Cardiac ventricle fibroblast (primary cell): ENCODE data around the gene AURKAIP1. TPM values are rescaled to one million over a fixed set of nuclear protein-coding genes. Genes with fewer than 3 reads are reported as not detected.

Experiments
- total RNA-seq: library from RNA; depleted of rRNA; stranded (reverse); fragments of >200 nt; gene quantifications from 2 replicates; pipeline ENCODE4 v1.2.3, GENCODE V29; 2015

Gene AURKAIP1
- 105 and 109 TPM in 2 replicates for total RNA-seq

GRCh38 chr1:1374929-1375662 lies at the start of gene AURKAIP1:
Gene AURKAIP1 (minus strand): TSS chr1:1375207. CDS start chr1:1374756, 451 bp downstream.

DNA sequence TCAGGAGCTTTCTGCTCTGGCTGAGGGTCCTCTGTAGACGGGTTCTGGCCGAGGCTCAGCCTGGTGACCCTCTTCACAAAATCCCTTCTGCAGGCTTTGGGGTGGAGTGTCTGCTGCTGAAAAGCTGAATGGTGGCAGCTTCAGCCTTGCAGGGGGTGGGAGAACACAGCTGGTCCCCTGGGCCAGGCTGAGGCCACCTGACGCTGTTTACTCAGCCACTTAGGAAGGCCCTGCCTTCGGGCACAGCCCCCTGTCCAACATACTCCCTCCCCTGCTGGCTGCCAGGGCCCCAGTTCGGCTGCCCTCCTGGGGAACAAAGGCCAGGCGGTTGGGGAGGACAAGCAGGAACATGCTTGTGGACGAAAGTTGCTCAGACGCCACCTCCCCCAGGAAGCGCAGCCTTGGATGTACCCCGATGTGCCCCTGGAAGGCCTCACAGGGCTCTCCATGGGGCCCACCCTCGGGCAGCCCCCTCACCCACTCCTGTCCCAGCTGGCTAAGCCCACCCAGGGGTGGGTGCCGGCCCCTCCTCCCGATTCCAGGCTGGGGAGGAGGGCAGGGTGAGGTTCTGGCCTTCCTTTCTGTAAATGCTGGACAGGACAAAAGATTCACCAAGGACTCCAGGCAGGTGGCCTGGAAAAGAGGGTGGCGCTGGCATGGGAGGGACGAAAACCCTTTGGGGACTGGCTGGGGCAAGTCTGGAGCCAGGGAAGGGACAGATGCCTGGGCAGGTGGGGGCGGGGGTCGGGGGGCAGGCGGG lies 46.3 kb upstream of the AURKAIP1 start, which contains the start of gene ANKRD65:
Gene ANKRD65, minus strand, starts transcription at position 130 of the 760 bp plus-strand sequence. CDS start 271 bp downstream, outside the sequence.

DNA sequence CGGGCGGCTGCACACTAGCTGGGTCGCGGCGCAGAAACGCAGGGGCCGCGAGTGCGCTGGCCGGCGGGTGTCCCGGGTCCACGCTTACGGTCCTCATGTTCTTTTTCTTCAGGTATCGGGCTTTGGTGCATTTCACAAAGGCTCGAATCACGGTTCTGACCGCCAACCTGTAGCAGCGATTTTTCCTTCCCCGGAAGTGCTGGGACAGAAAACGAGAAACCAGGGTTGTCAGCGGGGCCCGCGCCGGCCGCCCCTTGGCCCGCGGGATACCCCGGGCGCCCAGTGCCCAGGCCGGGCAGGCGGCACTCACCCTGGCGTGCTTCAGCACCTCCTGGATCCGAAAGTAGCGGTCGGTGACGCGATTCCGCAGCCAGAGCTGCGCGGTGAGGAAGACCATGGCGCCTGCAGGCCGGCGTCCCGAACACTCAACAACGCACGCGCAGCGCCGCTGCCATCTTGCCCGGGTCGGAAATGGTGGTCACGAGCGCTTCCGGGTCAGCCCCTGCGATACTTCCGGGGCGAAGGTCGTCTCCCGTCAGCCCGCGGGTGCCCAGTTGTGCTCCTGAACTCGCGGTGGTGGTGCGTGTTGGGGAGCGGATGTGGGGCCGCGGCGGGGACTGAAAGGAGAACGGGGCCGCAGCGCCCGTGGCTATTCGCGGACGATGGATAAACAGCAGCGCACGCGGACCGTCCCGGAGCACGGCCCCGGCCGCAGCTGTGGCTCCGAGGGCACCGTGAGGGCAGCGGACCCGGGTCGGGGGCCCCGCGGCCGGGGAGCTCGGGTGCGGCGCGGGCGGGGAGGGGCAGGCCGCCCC lies 32.0 kb upstream of the AURKAIP1 start, which contains the start of gene MRPL20:
Gene MRPL20, minus strand, starts transcription at position 473 of the 815 bp plus-strand sequence. Its CDS starts 76 bp downstream, at position 397.

DNA sequence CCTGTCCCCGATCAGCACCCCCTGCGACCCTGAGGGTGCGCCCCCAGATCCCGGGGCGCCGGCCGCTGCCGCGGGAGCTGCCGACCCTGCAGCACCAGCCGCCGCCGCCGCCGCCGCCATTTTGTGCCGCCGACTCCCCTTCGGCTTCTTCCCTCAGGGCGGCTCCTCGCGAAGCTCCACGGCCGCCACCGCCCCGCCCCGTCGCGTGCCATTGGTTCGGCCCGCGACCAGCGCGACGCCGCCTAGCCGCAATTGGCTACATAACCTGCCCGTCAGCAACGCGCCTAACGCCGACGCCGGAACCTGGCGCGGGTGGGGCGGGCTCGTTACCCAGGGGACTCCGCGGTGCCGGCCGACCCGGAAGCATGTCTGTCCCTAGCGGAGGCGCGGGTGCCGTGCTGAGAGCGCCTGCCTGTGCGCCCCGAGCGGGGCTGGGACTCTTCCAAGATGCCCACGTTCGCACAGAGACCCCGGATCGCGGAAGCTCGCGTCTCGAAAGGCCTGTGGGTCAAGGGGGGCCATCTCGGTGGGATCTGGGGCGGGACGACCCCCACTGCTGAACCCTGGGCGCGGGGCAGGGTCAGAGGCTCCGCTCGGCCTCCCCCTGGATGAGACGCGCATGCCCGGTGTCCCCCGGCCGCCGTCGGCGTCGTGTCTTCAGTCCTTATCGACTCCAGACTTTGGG lies 24.3 kb upstream of the AURKAIP1 start, which contains the start of gene CCNL2:
Gene CCNL2, minus strand, starts transcription at position 149 of the 685 bp plus-strand sequence. Its CDS starts 29 bp downstream, at position 120.

DNA sequence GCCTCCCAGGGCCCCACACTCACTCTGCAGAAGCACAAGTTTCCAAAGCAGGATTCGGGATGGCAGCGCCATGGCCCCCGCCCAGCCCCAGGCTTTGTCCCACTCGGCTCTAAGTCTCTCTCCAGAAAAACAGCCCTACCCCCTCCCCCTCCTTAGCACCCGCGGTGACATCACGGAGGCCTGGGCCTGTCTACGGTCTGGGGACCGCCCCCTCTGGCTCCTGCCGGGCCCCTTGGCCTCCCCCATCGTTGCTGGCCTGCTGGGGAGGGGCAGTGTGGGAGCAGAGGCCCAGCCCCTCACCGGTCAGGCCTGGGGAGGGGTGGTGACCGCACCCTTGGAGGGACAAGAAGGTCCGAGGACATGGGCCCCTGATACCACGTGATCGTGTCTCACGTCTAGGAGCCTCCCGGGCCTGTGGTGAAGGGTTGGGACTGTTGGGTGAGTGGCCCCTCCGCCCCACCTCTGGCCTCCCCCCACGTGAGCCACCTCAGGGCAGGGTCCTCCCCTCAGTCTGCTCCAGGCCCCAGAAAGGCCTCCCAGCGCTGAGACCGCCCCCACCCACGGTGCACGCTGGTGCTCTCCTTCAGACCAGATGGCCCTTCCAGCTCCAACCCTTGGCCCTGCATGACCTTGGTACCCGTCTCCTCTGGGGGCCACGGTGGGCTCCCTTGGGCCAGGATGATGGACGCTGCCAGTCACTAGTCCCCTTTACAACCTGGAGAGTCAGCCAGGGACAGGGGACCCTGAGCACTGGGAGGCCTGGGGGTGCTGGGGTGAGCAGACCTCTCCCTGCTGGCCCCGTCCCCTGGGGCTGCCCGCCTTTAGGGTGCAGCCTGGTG lies 16.4 kb downstream of the AURKAIP1 start, which contains the start of gene MXRA8:
Gene MXRA8, minus strand, starts transcription at position 123 of the 839 bp plus-strand sequence. Its CDS starts 51 bp downstream, at position 72.

DNA sequence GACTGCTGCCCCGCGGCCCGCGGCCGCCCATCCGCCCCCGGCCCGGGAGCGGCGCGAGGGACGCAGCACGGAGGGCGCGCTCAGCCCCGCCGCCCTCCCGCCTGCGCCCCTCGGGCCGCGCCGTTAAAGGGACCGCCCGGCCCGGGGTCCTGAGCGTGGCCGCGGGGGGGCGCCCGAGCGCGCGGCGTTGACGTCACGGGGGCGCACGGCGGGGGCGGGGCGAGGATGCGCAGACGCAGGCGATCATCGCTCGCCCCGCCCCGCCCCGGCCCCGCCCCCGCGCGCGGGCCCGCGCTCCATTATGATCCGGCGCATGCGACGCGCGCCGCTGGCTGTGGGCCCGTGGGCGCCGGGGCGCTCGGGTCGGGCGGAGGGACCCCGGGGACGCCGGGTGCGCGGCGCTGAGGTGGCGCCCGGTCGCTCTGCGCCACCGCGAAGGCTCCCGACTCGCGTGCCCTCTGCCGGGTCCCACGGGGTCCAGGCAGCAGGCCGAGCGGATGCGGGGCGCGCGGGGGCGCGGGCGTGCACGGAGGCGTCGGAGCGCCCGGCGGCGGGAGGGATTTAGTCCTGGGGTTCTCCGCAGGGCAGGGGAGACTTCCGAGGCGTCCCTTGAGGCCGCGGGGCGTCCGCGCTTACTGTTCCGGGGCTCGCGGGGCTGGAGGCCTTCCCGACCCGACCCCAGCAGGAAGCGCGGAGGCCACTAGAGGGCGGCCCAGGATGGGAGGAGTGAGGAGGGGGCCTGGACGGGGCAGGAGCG lies 25.6 kb downstream of the AURKAIP1 start, which contains the start of gene DVL1:
Gene DVL1, minus strand, starts transcription at position 163 of the 757 bp plus-strand sequence. CDS start 353 bp downstream, outside the sequence.

DNA sequence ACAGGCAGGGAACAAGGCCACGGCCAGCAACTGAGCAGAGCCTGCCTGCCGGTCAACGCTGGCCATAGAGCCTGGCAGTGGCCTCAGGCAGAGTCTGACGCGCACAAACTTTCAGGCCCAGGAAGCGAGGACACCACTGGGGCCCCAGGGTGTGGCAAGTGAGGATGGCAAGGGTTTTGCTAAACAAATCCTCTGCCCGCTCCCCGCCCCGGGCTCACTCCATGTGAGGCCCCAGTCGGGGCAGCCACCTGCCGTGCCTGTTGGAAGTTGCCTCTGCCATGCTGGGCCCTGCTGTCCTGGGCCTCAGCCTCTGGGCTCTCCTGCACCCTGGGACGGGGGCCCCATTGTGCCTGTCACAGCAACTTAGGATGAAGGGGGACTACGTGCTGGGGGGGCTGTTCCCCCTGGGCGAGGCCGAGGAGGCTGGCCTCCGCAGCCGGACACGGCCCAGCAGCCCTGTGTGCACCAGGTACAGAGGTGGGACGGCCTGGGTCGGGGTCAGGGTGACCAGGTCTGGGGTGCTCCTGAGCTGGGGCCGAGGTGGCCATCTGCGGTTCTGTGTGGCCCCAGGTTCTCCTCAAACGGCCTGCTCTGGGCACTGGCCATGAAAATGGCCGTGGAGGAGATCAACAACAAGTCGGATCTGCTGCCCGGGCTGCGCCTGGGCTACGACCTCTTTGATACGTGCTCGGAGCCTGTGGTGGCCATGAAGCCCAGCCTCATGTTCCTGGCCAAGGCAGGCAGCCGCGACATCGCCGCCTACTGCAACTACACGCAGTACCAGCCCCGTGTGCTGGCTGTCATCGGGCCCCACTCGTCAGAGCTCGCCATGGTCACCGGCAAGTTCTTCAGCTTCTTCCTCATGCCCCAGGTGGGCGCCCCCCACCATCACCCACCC lies 43.7 kb downstream of the AURKAIP1 start, which contains the start of gene TAS1R3:
Gene TAS1R3, plus strand, starts transcription at position 213 of the 898 bp plus-strand sequence. Its CDS starts 66 bp downstream, at position 279.

GRCh38 chr1:1324524-1325287 lies 50.3 kb downstream of the AURKAIP1 start, which contains the start of the genes CPTP and INTS11:
Gene CPTP (plus strand): TSS chr1:1324802. CDS start chr1:1326911, 2,109 bp downstream.
Gene INTS11 (minus strand): TSS chr1:1324660. CDS start chr1:1324608, 52 bp downstream.

Other genes with a start within 250 kb of the AURKAIP1 start
- gene TTLL10, start 201.3 kb downstream of the AURKAIP1 start, total RNA-seq: not detected in 2 replicates
- gene TNFRSF18, start 168.6 kb downstream of the AURKAIP1 start, total RNA-seq: 4.1 TPM in 1 of 2 replicates, not detected in the other
- gene TNFRSF4, start 161.1 kb downstream of the AURKAIP1 start, total RNA-seq: 3.3 and 5.9 TPM in 2 replicates
- gene SDF4, start 143.2 kb downstream of the AURKAIP1 start, total RNA-seq: 201 and 230 TPM in 2 replicates
- 32.1 and 35.6 TPM in 2 replicates for gene B3GALT6, start 143.0 kb downstream of the AURKAIP1 start, total RNA-seq
- gene C1QTNF12, start 128.5 kb downstream of the AURKAIP1 start, total RNA-seq: 0.25 and 0.93 TPM in 2 replicates
- 37.2 and 39.1 TPM in 2 replicates for gene UBE2J2, start 101.4 kb downstream of the AURKAIP1 start, total RNA-seq
- gene SCNN1D, start 94.8 kb downstream of the AURKAIP1 start, total RNA-seq: 0.44 and 1.2 TPM in 2 replicates
- 24.8 and 30.2 TPM in 2 replicates for gene ACAP3, start 67.3 kb downstream of the AURKAIP1 start, total RNA-seq
- gene PUSL1, start 66.6 kb downstream of the AURKAIP1 start, total RNA-seq: 32.4 and 33.3 TPM in 2 replicates
- gene INTS11, start 50.5 kb downstream of the AURKAIP1 start, total RNA-seq: 55.9 and 57.5 TPM in 2 replicates
- gene CPTP, start 50.4 kb downstream of the AURKAIP1 start, total RNA-seq: 23.7 and 25.1 TPM in 2 replicates
- 0.06 TPM in 1 of 2 replicates, not detected in the other for gene TAS1R3, start 43.9 kb downstream of the AURKAIP1 start, total RNA-seq
- gene DVL1, start 25.8 kb downstream of the AURKAIP1 start, total RNA-seq: 34.1 and 38.3 TPM in 2 replicates
- gene MXRA8, start 16.7 kb downstream of the AURKAIP1 start, total RNA-seq: 630 and 641 TPM in 2 replicates
- 119 and 121 TPM in 2 replicates for gene CCNL2, start 24.1 kb upstream of the AURKAIP1 start, total RNA-seq
- 91.9 and 98.0 TPM in 2 replicates for gene MRPL20, start 32.1 kb upstream of the AURKAIP1 start, total RNA-seq
- gene ANKRD65, start 46.1 kb upstream of the AURKAIP1 start, total RNA-seq: 0.20 and 1.00 TPM in 2 replicates
- gene VWA1, start 60.5 kb upstream of the AURKAIP1 start, total RNA-seq: 6.9 and 14.0 TPM in 2 replicates
- not detected in 2 replicates for gene ATAD3C, start 74.5 kb upstream of the AURKAIP1 start, total RNA-seq
- 8.6 and 9.3 TPM in 2 replicates for gene ATAD3B, start 96.6 kb upstream of the AURKAIP1 start, total RNA-seq
- gene ATAD3A, start 137.0 kb upstream of the AURKAIP1 start, total RNA-seq: 19.9 and 27.5 TPM in 2 replicates
- gene TMEM240, start 165.4 kb upstream of the AURKAIP1 start, total RNA-seq: 1.2 and 5.8 TPM in 2 replicates
- gene SSU72, start 199.7 kb upstream of the AURKAIP1 start, total RNA-seq: 95.3 and 101 TPM in 2 replicates
- gene FNDC10, start 224.9 kb upstream of the AURKAIP1 start, total RNA-seq: 12.5 and 15.5 TPM in 2 replicates
- 40.8 and 48.0 TPM in 2 replicates for gene MIB2, start 240.3 kb upstream of the AURKAIP1 start, total RNA-seq